Mammary epithelial cell (primary cell): ENCODE data around the gene TGIF2.

ENCODE experiments used
- EZH2 ChIP-seq: IDR thresholded peaks from 2 replicates; pipeline ENCODE4 v1.6.1; 2012; ENCODE audit warnings: low read length, inconsistent platforms, borderline replicate concordance
- TF ChIP-seq, protein P1 (sequence below), 2 donors: IDR thresholded peaks in 1 of 2; conservative IDR thresholded peaks in 1 of 2; 2 replicates each; pipeline ENCODE4 v1.5.1; 2011 to 2012; ENCODE audit warnings: inconsistent platforms in 2 of 2, low read length in 2 of 2, mild to moderate bottlenecking in 2 of 2, control low read depth in 1 of 2, low read depth in 1 of 2; ENCODE audit not compliant: insufficient read depth in 1 of 2; ENCODE audit errors: extremely low read depth in 1 of 2

- TF ChIP-seq, protein P1, sequence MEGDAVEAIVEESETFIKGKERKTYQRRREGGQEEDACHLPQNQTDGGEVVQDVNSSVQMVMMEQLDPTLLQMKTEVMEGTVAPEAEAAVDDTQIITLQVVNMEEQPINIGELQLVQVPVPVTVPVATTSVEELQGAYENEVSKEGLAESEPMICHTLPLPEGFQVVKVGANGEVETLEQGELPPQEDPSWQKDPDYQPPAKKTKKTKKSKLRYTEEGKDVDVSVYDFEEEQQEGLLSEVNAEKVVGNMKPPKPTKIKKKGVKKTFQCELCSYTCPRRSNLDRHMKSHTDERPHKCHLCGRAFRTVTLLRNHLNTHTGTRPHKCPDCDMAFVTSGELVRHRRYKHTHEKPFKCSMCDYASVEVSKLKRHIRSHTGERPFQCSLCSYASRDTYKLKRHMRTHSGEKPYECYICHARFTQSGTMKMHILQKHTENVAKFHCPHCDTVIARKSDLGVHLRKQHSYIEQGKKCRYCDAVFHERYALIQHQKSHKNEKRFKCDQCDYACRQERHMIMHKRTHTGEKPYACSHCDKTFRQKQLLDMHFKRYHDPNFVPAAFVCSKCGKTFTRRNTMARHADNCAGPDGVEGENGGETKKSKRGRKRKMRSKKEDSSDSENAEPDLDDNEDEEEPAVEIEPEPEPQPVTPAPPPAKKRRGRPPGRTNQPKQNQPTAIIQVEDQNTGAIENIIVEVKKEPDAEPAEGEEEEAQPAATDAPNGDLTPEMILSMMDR (conservative IDR thresholded peaks at IDR 0.05 in 1 of 2, IDR thresholded peaks at IDR 0.05 in 1 of 2; ENCODE audit: extremely low read depth in 1 of 2, insufficient read depth in 1 of 2, low read depth in 1 of 2, low read length in 2 of 2), result no peak
- TF ChIP-seq EZH2, result no peak
Observed at GRCh38 chr20:36578356-36579041, 5.1 kb downstream of the TGIF2 start.
